Measurements from ENCODE around the gene TARBP1. TPM values are rescaled to one million over a fixed set of nuclear protein-coding genes. Genes with fewer than 3 reads are reported as not detected.
A peak's percentile ranks its signal among the peaks of the same experiment; 100 is the strongest.
"Not testable (repeated sequence)": the region's sequence is repeated elsewhere in the genome, so short reads cannot be mapped to it uniquely, and the experiment has no call there.

TARBP1 gene
- polyA plus RNA-seq, 2 of the 4 experiments (the other 2 are of a cell fraction): 22.4 to 41.1 TPM

GRCh38 chr1:234356615-234357269 is 122.2 kb downstream of the TARBP1 start:
- not testable (repeated sequence) for H3K4me1 ChIP-seq, H3K9me3 ChIP-seq, FAIRE-seq
- ChIA-PET POLR2A (interaction anchor here (0.7 to 2.5 kb wide), 3 partner anchors 15 to 21 kb away, joined by 3 to 10 read pairs (median 4); partner anchors contain the start of gene COA6), CTCF (interaction anchor here (1.0 to 1.4 kb wide), 2 partner anchors 47 to 245 kb away, joined by 4 to 6 read pairs; no protein-coding TSS in a partner anchor)
- peak; percentile 77 for TF ChIP-seq MAX (IDR thresholded peaks at IDR 0.05)
- peak; percentile 62; the same call in 1 of the 2 replicates for TF ChIP-seq PHF8 (IDR thresholded peaks at IDR 0.05; ENCODE audit: borderline replicate concordance, low read depth)
- 0 out of 3 replicates have a peak, but pooled peaks have one; percentile 56 for TF ChIP-seq BCL3 (IDR thresholded peaks at IDR 0.05)
- peak; percentile 63 for TF ChIP-seq MAFK (IDR thresholded peaks at IDR 0.05; ENCODE audit: partially characterized antibody)
- peak; percentile 72 for TF ChIP-seq POLR2A (IDR thresholded peaks at IDR 0.05; ENCODE audit: low read length)
- peak; percentile 46 to 76; a peak in 3 of 5 replicates for TF ChIP-seq JUN (IDR thresholded peaks at IDR 0.05)
- peak overlapping the region; percentile 74 to 81 for H3K27ac ChIP-seq
- H3K4me3 ChIP-seq: peak overlapping the region; percentile 49
- ATAC-seq (peak; percentile 98), DNase-seq (ENCODE audit: low read depth in 1 of 2, low spot score in 1 of 2) (peak in 1 of 2 experiments; percentile 83)
- 43% methylated on average over 28 of the region's 35 CpGs for WGBS (ENCODE audit: missing lambda C conversion rate)
- H3K4me2 ChIP-seq: peak overlapping the region; percentile 77

GRCh38 chr1:234355782-234356510 is 123.0 kb downstream of the TARBP1 start:
- ChIA-PET CTCF (interaction anchor here (0.8 to 1.0 kb wide), 2 partner anchors 46 to 244 kb away, joined by 3 to 4 read pairs; no protein-coding TSS in a partner anchor), POLR2A (interaction anchor here (1.6 to 2.5 kb wide), 2 partner anchors 15 to 17 kb away, joined by 4 to 10 read pairs; partner anchors contain the start of gene COA6)
- Histone ChIP-seq H3K4me1 (no peaks in the 10 kb centered on the region), H3K27ac (peak overlapping the region; percentile 74 to 81; a peak in 3 of 6 replicates), H3K4me3 (peak overlapping the region; percentile 49), H3K4me2 (peak overlapping the region; percentile 77), H3K9me3 (no peaks in the 10 kb centered on the region)
- FAIRE-seq (no peak), DNase-seq (ENCODE audit: low read depth in 1 of 2, low spot score in 1 of 2) (no peak), ATAC-seq (0 out of 6 replicates have a peak, but pooled peaks of 1 of the 2 experiments have one; percentile 27)
- TF ChIP-seq KDM1A (IDR thresholded peaks at IDR 0.05; ENCODE audit: low read depth): no peak
- TF ChIP-seq RFX5 (IDR thresholded peaks at IDR 0.05): no peak
- TF ChIP-seq HEYL (CRISPR knock-in tag; IDR thresholded peaks at IDR 0.05): no peak
- TF ChIP-seq ELK1 (IDR thresholded peaks at IDR 0.05; ENCODE audit: low read depth, low read length): no peak
- WGBS (ENCODE audit: missing lambda C conversion rate): 84% methylated on average over 3 of the region's 3 CpGs

- CTCF ChIA-PET: interaction anchor here (1.1 kb wide), 1 partner anchor 23 kb away, joined by 3 read pairs; no protein-coding TSS in a partner anchor
- TF ChIP-seq ZSCAN20 (CRISPR knock-in tag; IDR thresholded peaks at IDR 0.05) (no peak), REST (IDR thresholded peaks at IDR 0.05) (no peak), HEYL (CRISPR knock-in tag; IDR thresholded peaks at IDR 0.05) (no peak), ELK1 (IDR thresholded peaks at IDR 0.05; ENCODE audit: low read depth, low read length) (no peak), KDM5A (IDR thresholded peaks at IDR 0.05) (no peak), RARB (CRISPR knock-in tag; IDR thresholded peaks at IDR 0.05) (no peak), POLR2AphosphoS2 (conservative IDR thresholded peaks at IDR 0.05; ENCODE audit: low read length) (no peak), ZC3H11A (IDR thresholded peaks at IDR 0.05) (no peak), E2F6 (IDR thresholded peaks at IDR 0.05; ENCODE audit: borderline replicate concordance, low read depth) (no peak), POLR2A (IDR thresholded peaks at IDR 0.05; ENCODE audit: low read length) (no peak), NR3C1 (IDR thresholded peaks at IDR 0.05) (no peak), TFCP2L1 (CRISPR knock-in tag; IDR thresholded peaks at IDR 0.05) (no peak), KDM1A (IDR thresholded peaks at IDR 0.05; ENCODE audit: low read depth) (no peak), SREBF2 (IDR thresholded peaks at IDR 0.05) (no peak), PBX3 (IDR thresholded peaks at IDR 0.05) (no peak)
These were observed 130.0 kb downstream of the TARBP1 start for GRCh38 chr1:234348964-234349363.

More at GRCh38 chr1:234348964-234349363, 130.0 kb downstream of the TARBP1 start:
- Histone ChIP-seq H3K4me1 (no peaks in the 10 kb centered on the region), H3K4me3 (no peak overlapping the region), H3K4me2 (no peak overlapping the region), H3K27ac (no peak overlapping the region), H3K9me3 (no peaks in the 10 kb centered on the region)
- POLR2A ChIA-PET: no interaction called here
- DNase-seq (ENCODE audit: low read depth in 1 of 2, low spot score in 1 of 2): no peak
- no peak for ATAC-seq
- 81% methylated on average over 4 of the region's 4 CpGs for WGBS (ENCODE audit: missing lambda C conversion rate)
- no peak for FAIRE-seq
